GM12878 (cell line): ENCODE results near the gene ITGB5. TPM values are rescaled to one million over a fixed set of nuclear protein-coding genes. Genes with fewer than 3 reads are reported as not detected.

ENCODE experiments used
- ATAC-seq: fragments of 200-7000 bp; cut with Tn5 transposase; 3 replicates; pipeline ENCODE4 v1.9.1; 2020; ENCODE audit warnings: mild to moderate bottlenecking, moderate library complexity
- BruUV-seq: library from RNA; stranded (reverse); fragments of 400-500 nt; replicated peaks from 2 replicates; lab custom pipeline; 2021; lab: Mats Ljungman, UMichigan
- CTCF ChIA-PET: fragments of 300-600 bp; sonication (Branson Sonifier 250); formaldehyde crosslinking; extraction: SDS; loops from one replicate; lab custom pipeline; 2021; ENCODE audit warnings: inconsistent platforms; lab: Yijun Ruan, JAX
- POLR2A ChIA-PET: fragments of 350-600 bp; formaldehyde crosslinking; extraction: SDS; loops from one replicate; lab custom pipeline; 2021; ENCODE audit warnings: inconsistent platforms; lab: Charles Lee
- RAD21 ChIA-PET: fragments of 300-600 bp; sonication (Branson Sonifier 250); formaldehyde crosslinking; loops from one replicate; lab custom pipeline; 2023; ENCODE audit warnings: antibody characterized with exemption; ENCODE audit not compliant: unreplicated experiment; lab: Charles Lee
- SMC1A ChIA-PET: fragments of 300-600 bp; sonication (Branson Sonifier 250); formaldehyde crosslinking; loops from one replicate; lab custom pipeline; 2023; ENCODE audit not compliant: unreplicated experiment, uncharacterized antibody; lab: Charles Lee
- DNase-seq: peaks from one replicate; pipeline ENCODE4 v3.0.0-alpha.2; 2011; ENCODE audit warnings: low read depth, low spot score
- FAIRE-seq: peaks from 3 replicates; lab custom pipeline; 2011; peaks lifted over from hg19 to GRCh38; lab: Jason Lieb, UNC
- H2AFZ ChIP-seq: 2 replicates; pipeline ENCODE4 v1.6.0; 2011; ENCODE audit warnings: low read depth, low read length, control low read depth; ENCODE audit not compliant: control insufficient read depth
- H3K27ac ChIP-seq: 2 replicates; pipeline ENCODE4 v1.5.1; 2011; ENCODE audit warnings: control low read depth; ENCODE audit not compliant: control insufficient read depth, insufficient read depth
- H3K27me3 ChIP-seq, 2 experiments: replicated peaks in 1 of 2; 2 replicates each; pipeline versions ENCODE4 v1.6.0 to v1.6.1; 2011; ENCODE audit warnings: low read length in 1 of 2; ENCODE audit not compliant: control insufficient read depth in 2 of 2, insufficient read depth in 2 of 2
- H3K36me3 ChIP-seq, 2 experiments: 2 replicates each; pipeline ENCODE4 v1.5.1; 2011; ENCODE audit warnings: low read length in 1 of 2; ENCODE audit not compliant: control insufficient read depth in 2 of 2, insufficient read depth in 2 of 2
- H3K4me1 ChIP-seq: 2 replicates; pipeline ENCODE4 v1.6.1; 2011; ENCODE audit warnings: mild to moderate bottlenecking, low read length, moderate library complexity, mixed read lengths; ENCODE audit not compliant: control insufficient read depth, insufficient read depth
- H3K4me2 ChIP-seq: 2 replicates; pipeline ENCODE4 v1.6.0; 2011; ENCODE audit warnings: control low read depth; ENCODE audit not compliant: control insufficient read depth, insufficient read depth
- H3K4me3 ChIP-seq: fragments of 200-600 bp; sonication (generic); 2 replicates; pipeline ENCODE4 v1.5.1; 2016
- H3K79me2 ChIP-seq: 2 replicates; pipeline ENCODE4 v1.6.0; 2011; ENCODE audit warnings: low read length; ENCODE audit not compliant: control insufficient read depth, insufficient read depth
- H3K9ac ChIP-seq: 2 replicates; pipeline ENCODE4 v1.8.0; 2011; ENCODE audit warnings: low read length, control low read depth, mixed read lengths; ENCODE audit not compliant: control insufficient read depth, insufficient read depth
- H3K9me3 ChIP-seq: replicated peaks from 3 replicates; pipeline ENCODE4 v1.5.1; 2011; ENCODE audit warnings: mild to moderate bottlenecking, low read length; ENCODE audit not compliant: control insufficient read depth, insufficient read depth
- H4K20me1 ChIP-seq: 2 replicates; pipeline ENCODE4 v1.6.0; 2011; ENCODE audit not compliant: control insufficient read depth, insufficient read depth
- CBX3 ChIP-seq: fragments of 200-600 bp; sonication (generic); IDR thresholded peaks from 2 replicates; pipeline ENCODE4 v1.6.1; 2016; ENCODE audit warnings: low read depth, borderline replicate concordance
- CTCF ChIP-seq, 3 experiments: IDR thresholded peaks in 2 of 3; conservative IDR thresholded peaks in 1 of 3; 2 replicates each; pipeline ENCODE4 v1.5.1; 2011; ENCODE audit warnings: low read depth in 3 of 3, low read length in 3 of 3, mild to moderate bottlenecking in 3 of 3, control low read depth in 2 of 3, moderate library complexity in 2 of 3, inconsistent platforms in 1 of 3, mixed read lengths in 1 of 3; ENCODE audit not compliant: control insufficient read depth in 2 of 3, insufficient read depth in 1 of 3; ENCODE audit errors: extremely low read depth in 1 of 3
- FOS ChIP-seq: IDR thresholded peaks from 3 replicates; pipeline ENCODE4 v1.6.1; 2011; ENCODE audit warnings: borderline replicate concordance; ENCODE audit not compliant: insufficient read length; ENCODE audit errors: extremely low read depth
- IRF5 ChIP-seq: fragments of 450-650 bp; IDR thresholded peaks from 2 replicates; pipeline ENCODE4 v1.6.1; 2017; ENCODE audit warnings: borderline replicate concordance
- MEF2B ChIP-seq: fragments of 450-650 bp; IDR thresholded peaks from 2 replicates; pipeline ENCODE4 v1.6.1; 2018; ENCODE audit warnings: mild to moderate bottlenecking, moderate library complexity; ENCODE audit not compliant: partially characterized antibody, poor library complexity, severe bottlenecking
- MTA3 ChIP-seq: IDR thresholded peaks from 2 replicates; pipeline ENCODE4 v1.6.1; 2012; ENCODE audit warnings: low read length, inconsistent platforms, borderline replicate concordance
- MYB ChIP-seq: fragments of 150-350 bp; IDR thresholded peaks from 2 replicates; pipeline ENCODE4 v1.6.1; 2014; ENCODE audit warnings: mild to moderate bottlenecking, low read depth, low read length, borderline replicate concordance
- NFXL1 ChIP-seq: fragments of 450-650 bp; IDR thresholded peaks from 2 replicates; pipeline ENCODE4 v1.6.1; 2017; ENCODE audit warnings: antibody characterized with exemption, mild to moderate bottlenecking, borderline replicate concordance
- RFX5 ChIP-seq: IDR thresholded peaks from 2 replicates; pipeline ENCODE4 v1.6.1; 2011; ENCODE audit warnings: low read depth, low read length, improper control_type of control experiment
- RUNX3 ChIP-seq: IDR thresholded peaks from 2 replicates; pipeline ENCODE4 v1.6.1; 2012; ENCODE audit warnings: low read length, inconsistent platforms
- SIN3A ChIP-seq: IDR thresholded peaks from 2 replicates; pipeline ENCODE4 v1.6.1; 2012; ENCODE audit warnings: low read depth, low read length, improper control_type of control experiment
- SPI1 ChIP-seq: IDR thresholded peaks from 2 replicates; pipeline ENCODE4 v1.6.1; 2011; ENCODE audit warnings: low read depth, mild to moderate bottlenecking, low read length, moderate library complexity, borderline replicate concordance; ENCODE audit not compliant: insufficient read depth
- SRF ChIP-seq, 2 experiments: IDR thresholded peaks; 2 replicates each; pipeline ENCODE4 v1.6.1; 2011; ENCODE audit warnings: low read depth in 2 of 2, low read length in 2 of 2, mild to moderate bottlenecking in 1 of 2, moderate library complexity in 1 of 2
- WGBS: methylation state at CpG from one replicate; pipeline ENCODE4 v1.1.6; 2016; ENCODE audit warnings: low lambda C conversion rate; ENCODE audit not compliant: insufficient replicate concordance, insufficient coverage; ENCODE audit errors: missing lambda C conversion rate; 5-methylcytosine and 5-hydroxymethylcytosine counted together
- in situ Hi-C: fragments of 300-500 bp; cut with MboI; formaldehyde crosslinking; loops from 9 replicates; pipeline ENCODE4 v1.14.3; 2018; ENCODE audit warnings: mixed read lengths
- intact Hi-C: fragments of 100-400 bp; cut with micrococcal nuclease; formaldehyde crosslinking; loops from one replicate; pipeline ENCODE4 v1.14.2; 2022; ENCODE audit not compliant: unreplicated experiment
- polyA plus RNA-seq, 11 experiments: library from polyadenylated mRNA; depleted of rRNA in 4 of 11; unstranded in 6 of 11; stranded (reverse) in 5 of 11; fragments of >200 nt; fragmentation: Nextera tagmentation in 4 of 11; fragmentation: Illumina TruSeq in 1 of 11; extraction: Ambion mirVana in 4 of 11; extraction: Trizol in 1 of 11; gene quantifications; 1 replicate in 1 of 11; 2 replicates in 10 of 11; pipeline versions ENCODE4 v1.2.1 to v1.2.3, GENCODE V29; 2011 to 2016; ENCODE audit warnings: inconsistent platforms in 2 of 11, missing spikeins in 2 of 11, low read depth in 1 of 11
- total RNA-seq, 4 experiments: library from RNA; depleted of rRNA in 3 of 4; stranded (reverse); fragments of >200 nt in 3 of 4; fragmentation: Illumina TruSeq in 1 of 4; extraction: Trizol in 1 of 4; gene quantifications; 2 replicates each; pipeline versions ENCODE4 v1.2.1 to v1.2.3, GENCODE V29; 2013 to 2021

Gene ITGB5
- total and polyA plus RNA-seq, 10 of the 15 experiments (the other 5 are each of a cell fraction or from before 2014, with no cell fraction given): 0.05 to 10.0 (median 0.83) TPM; not detected in 2

- no peak for FAIRE-seq
These were observed 37.6 kb upstream of the ITGB5 start for GRCh38 chr3:124924741-124925140.

GRCh38 chr3:124923833-124924232 is 36.7 kb upstream of the ITGB5 start:
- FAIRE-seq (no peak), ATAC-seq (no peak), DNase-seq (no peak)
- SMC1A ChIA-PET: interaction anchor here (0.6 to 2.2 kb wide), 19 partner anchors 9 to 661 kb away, joined by 3 to 9 read pairs (median 6); no protein-coding TSS in a partner anchor
- no peak overlapping the region for H2AFZ ChIP-seq
- H3K4me3 ChIP-seq: no peak overlapping the region
- H3K9me3 ChIP-seq: no peaks in the 10 kb centered on the region
- intact Hi-C loops: loop anchor here (10.0 kb wide), 1 partner anchor 241 kb away; no protein-coding TSS in a partner anchor
- H3K79me2 ChIP-seq: no peaks in the 10 kb centered on the region
- CTCF ChIA-PET: interaction anchor here (0.8 to 3.6 kb wide), 21 partner anchors 11 to 668 kb away, joined by 3 to 40 read pairs (median 5); partner anchors contain the start of gene MUC13
- H3K9ac ChIP-seq: no peak overlapping the region
- POLR2A ChIA-PET: interaction anchor here (0.6 to 2.0 kb wide), 3 partner anchors 10 to 285 kb away, joined by 3 to 9 read pairs (median 3); partner anchors contain the start of gene MUC13
- no TSS peak for BruUV-seq
- TF ChIP-seq CTCF (IDR thresholded peaks at IDR 0.05 in 2 of 3, conservative IDR thresholded peaks at IDR 0.05 in 1 of 3; ENCODE audit: control insufficient read depth in 2 of 3, extremely low read depth in 1 of 3, insufficient read depth in 1 of 3, low read depth in 3 of 3, low read length in 3 of 3): peak in 2 of 3 experiments; percentile 19 to 24; a peak in 3 of 6 replicates
- no peak for TF ChIP-seq CBX3
- no peak for TF ChIP-seq MEF2B
- no peak for TF ChIP-seq MTA3
- no peak for TF ChIP-seq RFX5
- TF ChIP-seq IRF5: no peak
- TF ChIP-seq SIN3A: no peak
- in situ Hi-C loops: no loop called here
- no peak overlapping the region for H3K27ac ChIP-seq
- H3K4me1 ChIP-seq: peaks cover 15% of the 10 kb centered on the region; the same call in 1 of the 2 replicates
- RAD21 ChIA-PET: interaction anchor here (1.1 to 2.0 kb wide), 7 partner anchors 11 to 664 kb away, joined by 3 to 17 read pairs (median 4); partner anchors contain the start of gene MUC13
- no peak overlapping the region for H3K4me2 ChIP-seq
- H4K20me1 ChIP-seq: no peaks in the 10 kb centered on the region
- no peaks in the 10 kb centered on the region for H3K36me3 ChIP-seq
- H3K27me3 ChIP-seq: no peaks in the 10 kb centered on the region; a peak in 1 of 4 replicates

More at GRCh38 chr3:124924741-124925140, 37.6 kb upstream of the ITGB5 start:
- intact Hi-C loops (loop anchor here (5.0 to 10.0 kb wide), 2 partner anchors 240 to 663 kb away; no protein-coding TSS in a partner anchor), in situ Hi-C loops (no loop called here)
- Histone ChIP-seq H3K27ac (no peak overlapping the region), H4K20me1 (no peaks in the 10 kb centered on the region), H3K4me3 (no peak overlapping the region), H3K9me3 (no peaks in the 10 kb centered on the region), H3K4me2 (no peak overlapping the region), H3K27me3 (no peaks in the 10 kb centered on the region; a peak in 1 of 4 replicates), H3K36me3 (no peaks in the 10 kb centered on the region), H3K9ac (no peak overlapping the region), H3K79me2 (no peaks in the 10 kb centered on the region), H3K4me1 (peaks cover 15% of the 10 kb centered on the region; the same call in 1 of the 2 replicates), H2AFZ (no peak overlapping the region)
- ChIA-PET CTCF (interaction anchor here (0.6 to 3.6 kb wide), 23 partner anchors 10 to 667 kb away, joined by 3 to 40 read pairs (median 4); partner anchors contain the start of gene MUC13), RAD21 (interaction anchor here (1.1 to 2.0 kb wide), 8 partner anchors 10 to 663 kb away, joined by 3 to 17 read pairs (median 4); partner anchors contain the start of gene MUC13), SMC1A (interaction anchor here (0.6 to 2.2 kb wide), 22 partner anchors 8 to 660 kb away, joined by 3 to 9 read pairs (median 4); partner anchors contain the start of gene MUC13), POLR2A (interaction anchor here (0.6 to 2.0 kb wide), 3 partner anchors 9 to 118 kb away, joined by 3 to 9 read pairs (median 4); partner anchors contain the start of gene MUC13)
- TF ChIP-seq MYB (no peak), NFXL1 (no peak), SPI1 (no peak), FOS (no peak), RUNX3 (no peak), SRF (IDR thresholded peaks at IDR 0.05; ENCODE audit: low read depth in 2 of 2, low read length in 2 of 2) (no peak)
- no TSS peak for BruUV-seq
- 41% methylated on average over 2 of the region's 2 CpGs for WGBS
- ATAC-seq (no peak), DNase-seq (no peak)
